Measurements from ENCODE around the gene EMC1.
"Not testable (repeated sequence)": the region's sequence is repeated elsewhere in the genome, so short reads cannot be mapped to it uniquely, and the experiment has no call there.

The EMC1 gene

GRCh38 chr1:19254416-19254815 lies 3.1 kb upstream of the EMC1 start:
- no peak for TF ChIP-seq EZH2 (IDR thresholded peaks at IDR 0.05)
- TF ChIP-seq FOXP2 (optimal IDR thresholded peaks at IDR 0.05; ENCODE audit: control extremely low read depth, extremely low read length, insufficient read depth), result no peak
- no peak for TF ChIP-seq POLR2AphosphoS5 (IDR thresholded peaks at IDR 0.05; ENCODE audit: borderline replicate concordance, low read depth, low read length)
- no peak for DNase-seq (ENCODE audit: low read depth, low spot score)
- Histone ChIP-seq H3K9ac (ENCODE audit: insufficient read length) (no peak overlapping the region), H3K4me3 (no peak overlapping the region), H3K27ac (no peak overlapping the region), H3K36me3 (ENCODE audit: insufficient read depth, low read length) (peaks cover 56% of the 10 kb centered on the region), H3K9me3 (ENCODE audit: low read depth, low read length) (no peaks in the 10 kb centered on the region)

GRCh38 chr1:19250629-19251304 lies 557 bp downstream of the EMC1 start:
- Histone ChIP-seq H3K4me3 (peak overlapping the region; percentile 95), H3K36me3 (ENCODE audit: insufficient read depth, low read length) (peaks cover 23% of the 10 kb centered on the region), H3K27ac (peak overlapping the region; percentile 96), H3K9ac (ENCODE audit: insufficient read length) (peak overlapping the region; percentile 98), H3K9me3 (ENCODE audit: low read depth, low read length) (no peaks in the 10 kb centered on the region)
- no peak for DNase-seq (ENCODE audit: low read depth, low spot score)
- TF ChIP-seq FOXP2 (optimal IDR thresholded peaks at IDR 0.05; ENCODE audit: control extremely low read depth, extremely low read length, insufficient read depth) (no peak), POLR2AphosphoS5 (IDR thresholded peaks at IDR 0.05; ENCODE audit: borderline replicate concordance, low read depth, low read length) (no peak), EZH2 (IDR thresholded peaks at IDR 0.05) (no peak)

GRCh38 chr1:19240673-19241538 lies 10.4 kb downstream of the EMC1 start:
- peaks cover 83% of the 10 kb centered on the region for H3K36me3 ChIP-seq (ENCODE audit: insufficient read depth, low read length)
- no peak overlapping the region for H3K4me3 ChIP-seq
- H3K9ac ChIP-seq (ENCODE audit: insufficient read length), result peak overlapping the region; percentile 54
- H3K9me3 ChIP-seq (ENCODE audit: low read depth, low read length), result no peaks in the 10 kb centered on the region
- DNase-seq (ENCODE audit: low read depth, low spot score), result peak; percentile 18
- peak overlapping the region; percentile 58 for H3K27ac ChIP-seq
- no peak for TF ChIP-seq EZH2 (IDR thresholded peaks at IDR 0.05)
- TF ChIP-seq FOXP2 (optimal IDR thresholded peaks at IDR 0.05; ENCODE audit: control extremely low read depth, extremely low read length, insufficient read depth), result no peak
- TF ChIP-seq POLR2AphosphoS5 (IDR thresholded peaks at IDR 0.05; ENCODE audit: borderline replicate concordance, low read depth, low read length), result no peak

- Histone ChIP-seq H3K4me3 (no peak overlapping the region), H3K36me3 (ENCODE audit: insufficient read depth, low read length) (peaks cover 87% of the 10 kb centered on the region), H3K9me3 (ENCODE audit: low read depth, low read length) (no peaks in the 10 kb centered on the region), H3K27ac (peak overlapping the region; percentile 58; the same call in 1 of the 2 replicates), H3K9ac (ENCODE audit: insufficient read length) (no peak overlapping the region)
- TF ChIP-seq POLR2AphosphoS5 (IDR thresholded peaks at IDR 0.05; ENCODE audit: borderline replicate concordance, low read depth, low read length) (no peak), EZH2 (IDR thresholded peaks at IDR 0.05) (no peak), FOXP2 (optimal IDR thresholded peaks at IDR 0.05; ENCODE audit: control extremely low read depth, extremely low read length, insufficient read depth) (no peak)
- DNase-seq (ENCODE audit: low read depth, low spot score), result no peak
Measured at GRCh38 chr1:19239876-19240275, 11.4 kb downstream of the EMC1 start.

- Histone ChIP-seq H3K4me3 (no peak overlapping the region), H3K36me3 (ENCODE audit: insufficient read depth, low read length) (peaks cover 86% of the 10 kb centered on the region), H3K27ac (no peak overlapping the region), H3K9ac (ENCODE audit: insufficient read length) (no peak overlapping the region), H3K9me3 (ENCODE audit: low read depth, low read length) (no peaks in the 10 kb centered on the region)
- DNase-seq (ENCODE audit: low read depth, low spot score), result no peak
- TF ChIP-seq POLR2AphosphoS5 (IDR thresholded peaks at IDR 0.05; ENCODE audit: borderline replicate concordance, low read depth, low read length) (no peak), EZH2 (IDR thresholded peaks at IDR 0.05) (no peak), FOXP2 (optimal IDR thresholded peaks at IDR 0.05; ENCODE audit: control extremely low read depth, extremely low read length, insufficient read depth) (no peak)
Measured at GRCh38 chr1:19234224-19234623, 17.1 kb downstream of the EMC1 start.

GRCh38 chr1:19232524-19232846 lies 18.8 kb downstream of the EMC1 start:
- Histone ChIP-seq H3K4me3 (no peak overlapping the region), H3K27ac (no peak overlapping the region), H3K9me3 (ENCODE audit: low read depth, low read length) (no peaks in the 10 kb centered on the region), H3K9ac (ENCODE audit: insufficient read length) (no peak overlapping the region), H3K36me3 (ENCODE audit: insufficient read depth, low read length) (peaks cover 79% of the 10 kb centered on the region)
- DNase-seq (ENCODE audit: low read depth, low spot score), result no peak
- TF ChIP-seq FOXP2 (optimal IDR thresholded peaks at IDR 0.05; ENCODE audit: control extremely low read depth, extremely low read length, insufficient read depth) (no peak), EZH2 (IDR thresholded peaks at IDR 0.05) (no peak), POLR2AphosphoS5 (IDR thresholded peaks at IDR 0.05; ENCODE audit: borderline replicate concordance, low read depth, low read length) (no peak)

GRCh38 chr1:19231736-19232523 lies 19.4 kb downstream of the EMC1 start:
- not testable (repeated sequence) for H3K9ac ChIP-seq (ENCODE audit: insufficient read length); H3K9me3 ChIP-seq (ENCODE audit: low read depth, low read length); H3K4me3 ChIP-seq; H3K27ac ChIP-seq; DNase-seq (ENCODE audit: low read depth, low spot score)
- H3K36me3 ChIP-seq (ENCODE audit: insufficient read depth, low read length), result peaks cover 77% of the 10 kb centered on the region

- H3K36me3 ChIP-seq (ENCODE audit: insufficient read depth, low read length), result peaks cover 86% of the 10 kb centered on the region
- H3K27ac ChIP-seq, result no peak overlapping the region
- DNase-seq (ENCODE audit: low read depth, low spot score), result no peak
- H3K9ac ChIP-seq (ENCODE audit: insufficient read length), result no peak overlapping the region
- no peaks in the 10 kb centered on the region for H3K9me3 ChIP-seq (ENCODE audit: low read depth, low read length)
- no peak for TF ChIP-seq FOXP2 (optimal IDR thresholded peaks at IDR 0.05; ENCODE audit: control extremely low read depth, extremely low read length, insufficient read depth)
- TF ChIP-seq POLR2AphosphoS5 (IDR thresholded peaks at IDR 0.05; ENCODE audit: borderline replicate concordance, low read depth, low read length), result no peak
- no peak for TF ChIP-seq EZH2 (IDR thresholded peaks at IDR 0.05)
- H3K4me3 ChIP-seq, result no peak overlapping the region
Measured at GRCh38 chr1:19229828-19230325, 21.4 kb downstream of the EMC1 start.
